ENCODE measurements around the gene GPX4. TPM values are rescaled to one million over a fixed set of nuclear protein-coding genes. Genes with fewer than 3 reads are reported as not detected.

The GPX4 gene
- total RNA-seq, 1 donor from 2014 or later: 354 TPM

DNA sequence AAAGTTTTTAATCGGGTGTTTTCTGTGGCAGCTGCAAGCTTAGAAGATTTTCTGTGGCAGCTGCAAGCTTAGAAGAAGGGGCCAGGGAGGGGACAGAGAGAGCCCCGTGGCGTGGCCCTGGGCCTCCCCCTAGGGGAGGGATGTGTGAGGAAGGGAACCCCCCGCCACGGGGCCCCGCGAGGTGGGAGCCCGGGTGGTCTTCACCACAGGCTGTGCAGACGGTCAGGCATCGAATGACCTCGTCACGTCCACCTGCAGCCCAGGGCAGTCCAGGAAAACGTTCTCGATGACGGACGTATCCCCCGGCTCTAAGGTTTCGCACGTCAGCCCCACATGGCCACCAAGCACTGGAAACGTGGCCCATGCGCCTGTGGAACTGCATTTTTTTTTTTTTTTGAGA is 17.2 kb upstream of the GPX4 start:
- no peak for TF ChIP-seq CTCF (IDR thresholded peaks at IDR 0.05)
- H3K9me3 Mint-ChIP-seq (ENCODE audit: unreplicated experiment): no peaks in the 10 kb centered on the region
- peaks cover 4% of the 10 kb centered on the region for H3K4me1 Mint-ChIP-seq (ENCODE audit: unreplicated experiment)
- peaks cover 4% of the 10 kb centered on the region for H3K36me3 Mint-ChIP-seq (ENCODE audit: unreplicated experiment)
- H3K27ac Mint-ChIP-seq (ENCODE audit: unreplicated experiment): no peak overlapping the region
- no peaks in the 10 kb centered on the region for H3K27me3 Mint-ChIP-seq (ENCODE audit: unreplicated experiment)
- no peak for DNase-seq (ENCODE audit: extremely low spot score, unreplicated experiment)
- H3K4me3 Mint-ChIP-seq (ENCODE audit: unreplicated experiment): no peak overlapping the region

GRCh38 chr19:1087813-1088415 is 15.9 kb upstream of the GPX4 start:
- no peak overlapping the region for H3K4me3 Mint-ChIP-seq (ENCODE audit: unreplicated experiment)
- H3K9me3 Mint-ChIP-seq (ENCODE audit: unreplicated experiment): no peaks in the 10 kb centered on the region
- TF ChIP-seq CTCF (IDR thresholded peaks at IDR 0.05): no peak
- no peaks in the 10 kb centered on the region for H3K27me3 Mint-ChIP-seq (ENCODE audit: unreplicated experiment)
- H3K4me1 Mint-ChIP-seq (ENCODE audit: unreplicated experiment): no peaks in the 10 kb centered on the region
- no peak overlapping the region for H3K27ac Mint-ChIP-seq (ENCODE audit: unreplicated experiment)
- DNase-seq (ENCODE audit: extremely low spot score, unreplicated experiment): no peak
- peaks cover 4% of the 10 kb centered on the region for H3K36me3 Mint-ChIP-seq (ENCODE audit: unreplicated experiment)

GRCh38 chr19:1088416-1089010 is 15.3 kb upstream of the GPX4 start:
- Mint-ChIP-seq H3K4me3 (ENCODE audit: unreplicated experiment) (no peak overlapping the region), H3K27me3 (ENCODE audit: unreplicated experiment) (no peaks in the 10 kb centered on the region), H3K9me3 (ENCODE audit: unreplicated experiment) (no peaks in the 10 kb centered on the region), H3K27ac (ENCODE audit: unreplicated experiment) (no peak overlapping the region), H3K4me1 (ENCODE audit: unreplicated experiment) (peaks cover 5% of the 10 kb centered on the region), H3K36me3 (ENCODE audit: unreplicated experiment) (peaks cover 4% of the 10 kb centered on the region)
- DNase-seq (ENCODE audit: extremely low spot score, unreplicated experiment): no peak
- no peak for TF ChIP-seq CTCF (IDR thresholded peaks at IDR 0.05)

- no peaks in the 10 kb centered on the region for H3K27me3 Mint-ChIP-seq (ENCODE audit: unreplicated experiment)
- H3K9me3 Mint-ChIP-seq (ENCODE audit: unreplicated experiment): no peaks in the 10 kb centered on the region
- no peak for TF ChIP-seq CTCF (IDR thresholded peaks at IDR 0.05)
- no peak overlapping the region for H3K27ac Mint-ChIP-seq (ENCODE audit: unreplicated experiment)
- peaks cover 4% of the 10 kb centered on the region for H3K36me3 Mint-ChIP-seq (ENCODE audit: unreplicated experiment)
- DNase-seq (ENCODE audit: extremely low spot score, unreplicated experiment): no peak
- H3K4me3 Mint-ChIP-seq (ENCODE audit: unreplicated experiment): no peak overlapping the region
- peaks cover 12% of the 10 kb centered on the region for H3K4me1 Mint-ChIP-seq (ENCODE audit: unreplicated experiment)
These were observed 14.5 kb upstream of the GPX4 start for GRCh38 chr19:1089126-1089771.

DNA sequence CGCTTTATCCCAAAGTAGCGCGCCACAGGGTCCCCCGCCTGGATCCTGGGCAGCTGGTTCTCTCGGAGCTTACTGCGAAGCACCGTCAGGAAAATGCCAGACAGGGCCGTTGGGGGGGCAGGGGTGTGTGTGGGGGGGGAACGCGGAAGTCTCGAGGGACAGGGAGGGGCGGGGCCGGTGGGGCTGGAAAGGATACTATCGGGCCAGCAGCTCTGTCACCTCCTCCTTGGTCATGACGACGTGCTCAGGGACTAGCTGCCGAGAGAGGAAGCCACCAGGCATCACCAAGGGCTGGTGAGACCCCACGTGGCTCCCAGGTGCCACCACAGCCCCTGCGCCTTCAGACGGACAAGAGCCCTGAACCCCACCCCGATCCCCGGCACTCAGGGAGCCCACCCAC is 13.9 kb upstream of the GPX4 start:
- Mint-ChIP-seq H3K4me1 (ENCODE audit: unreplicated experiment) (peaks cover 12% of the 10 kb centered on the region), H3K27ac (ENCODE audit: unreplicated experiment) (no peak overlapping the region), H3K36me3 (ENCODE audit: unreplicated experiment) (peaks cover 4% of the 10 kb centered on the region), H3K9me3 (ENCODE audit: unreplicated experiment) (no peaks in the 10 kb centered on the region), H3K4me3 (ENCODE audit: unreplicated experiment) (no peak overlapping the region), H3K27me3 (ENCODE audit: unreplicated experiment) (no peaks in the 10 kb centered on the region)
- DNase-seq (ENCODE audit: extremely low spot score, unreplicated experiment): no peak
- TF ChIP-seq CTCF (IDR thresholded peaks at IDR 0.05): no peak

All from osteocyte (in vitro differentiated cells).